KMS-11 (cell line): ENCODE data around the gene SPOCK3.

Experiments
- H2AFZ ChIP-seq: fragments of 200-600 bp; sonication (generic); 2 replicates; pipeline ENCODE4 v1.6.1; 2016; ENCODE audit warnings: antibody characterized with exemption, mixed run types, low read depth
- H3K27ac ChIP-seq: fragments of 200-600 bp; sonication (generic); 2 replicates; pipeline ENCODE4 v1.6.1; 2016; ENCODE audit warnings: mild to moderate bottlenecking, mixed run types
- H3K27me3 ChIP-seq: fragments of 200-600 bp; sonication (generic); 2 replicates; pipeline ENCODE4 v1.6.1; 2017; ENCODE audit warnings: mild to moderate bottlenecking, low read depth, mixed run types, moderate library complexity; ENCODE audit not compliant: insufficient read depth
- H3K36me3 ChIP-seq: fragments of 200-600 bp; sonication (generic); 2 replicates; pipeline ENCODE4 v1.6.1; 2017; ENCODE audit warnings: mild to moderate bottlenecking, mixed run types; ENCODE audit not compliant: insufficient read depth
- H3K4me1 ChIP-seq: fragments of 200-600 bp; sonication (generic); 2 replicates; pipeline ENCODE4 v1.6.1; 2016; ENCODE audit warnings: mild to moderate bottlenecking, low read depth, mixed run types; ENCODE audit not compliant: poor library complexity, severe bottlenecking
- H3K4me2 ChIP-seq: fragments of 200-600 bp; sonication (generic); 2 replicates; pipeline ENCODE4 v1.7.0; 2016; ENCODE audit warnings: mild to moderate bottlenecking, mixed run types
- H3K4me3 ChIP-seq: fragments of 200-600 bp; sonication (generic); IDR thresholded peaks from 2 replicates; pipeline ENCODE4 v1.6.1; 2017; ENCODE audit warnings: low read depth, low read length, mixed read lengths; ENCODE audit not compliant: insufficient read depth
- H3K79me2 ChIP-seq: fragments of 200-600 bp; sonication (generic); 2 replicates; pipeline ENCODE4 v1.6.1; 2016; ENCODE audit warnings: low read depth, mixed run types; ENCODE audit not compliant: insufficient read depth
- H3K9ac ChIP-seq: fragments of 200-600 bp; sonication (generic); 2 replicates; pipeline ENCODE4 v1.6.1; 2016; ENCODE audit warnings: mild to moderate bottlenecking, mixed run types
- H4K20me1 ChIP-seq: fragments of 200-600 bp; sonication (generic); 2 replicates; pipeline ENCODE4 v1.6.1; 2016; ENCODE audit warnings: mild to moderate bottlenecking, mixed run types; ENCODE audit not compliant: insufficient read depth
- CTCF ChIP-seq: fragments of 200-600 bp; sonication (generic); conservative IDR thresholded peaks from 2 replicates; pipeline ENCODE4 v1.6.1; 2017; ENCODE audit warnings: low read depth, mild to moderate bottlenecking, antibody characterized with exemption, low read length, moderate library complexity, mixed read lengths

The SPOCK3 gene

DNA sequence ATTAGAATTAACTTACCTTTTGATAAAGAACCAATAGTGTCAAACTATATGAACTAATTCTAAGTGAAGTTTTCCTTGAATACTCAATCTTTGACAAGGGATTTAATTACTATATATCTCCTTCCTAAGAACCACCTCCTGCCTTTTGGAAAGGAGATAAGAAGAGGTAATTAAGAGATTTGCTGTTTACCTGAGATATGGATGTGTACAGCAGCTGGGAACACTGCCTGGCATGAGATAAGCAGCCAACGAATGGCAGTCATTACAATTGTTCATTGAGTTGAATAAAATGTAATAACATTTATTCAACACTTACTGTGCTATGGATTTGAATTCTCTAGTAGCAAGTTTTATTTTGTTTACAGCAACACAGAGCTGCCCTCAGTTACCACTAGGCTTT lies 407.1 kb downstream of the SPOCK3 start:
- H3K4me2 ChIP-seq = no peak overlapping the region
- no peak for TF ChIP-seq CTCF
- no peak overlapping the region for H2AFZ ChIP-seq
- H3K9ac ChIP-seq = no peak overlapping the region
- no peaks in the 10 kb centered on the region for H3K4me1 ChIP-seq
- no peaks in the 10 kb centered on the region for H4K20me1 ChIP-seq
- H3K36me3 ChIP-seq = no peaks in the 10 kb centered on the region
- no peaks in the 10 kb centered on the region for H3K79me2 ChIP-seq
- H3K27ac ChIP-seq = no peak overlapping the region
- H3K4me3 ChIP-seq = no peak overlapping the region
- H3K27me3 ChIP-seq = no peaks in the 10 kb centered on the region

DNA sequence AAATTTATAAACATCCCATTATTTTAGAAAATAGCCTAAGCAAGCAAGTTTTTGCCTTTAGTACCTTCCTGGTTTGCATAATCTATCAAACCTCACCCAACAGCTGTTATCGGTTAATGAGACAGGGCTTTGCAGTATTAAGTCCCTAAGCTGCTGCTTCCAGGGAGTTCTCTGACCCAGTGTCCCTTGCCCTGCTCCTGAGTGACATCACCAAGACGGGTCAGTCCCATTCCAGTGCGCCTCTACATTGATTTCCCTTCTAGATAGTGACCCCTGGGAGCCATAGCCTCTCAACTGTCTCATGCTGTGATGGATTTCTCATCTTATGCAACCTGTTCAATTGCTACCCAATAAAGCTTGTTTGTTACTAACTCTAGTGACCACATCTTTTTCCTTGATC lies 410.4 kb downstream of the SPOCK3 start:
- Histone ChIP-seq H4K20me1 (no peaks in the 10 kb centered on the region), H3K27me3 (no peaks in the 10 kb centered on the region), H3K27ac (no peak overlapping the region), H3K79me2 (no peaks in the 10 kb centered on the region), H3K4me1 (no peaks in the 10 kb centered on the region), H2AFZ (no peak overlapping the region), H3K9ac (no peak overlapping the region), H3K36me3 (no peaks in the 10 kb centered on the region), H3K4me3 (no peak overlapping the region), H3K4me2 (no peak overlapping the region)
- TF ChIP-seq CTCF = no peak

DNA sequence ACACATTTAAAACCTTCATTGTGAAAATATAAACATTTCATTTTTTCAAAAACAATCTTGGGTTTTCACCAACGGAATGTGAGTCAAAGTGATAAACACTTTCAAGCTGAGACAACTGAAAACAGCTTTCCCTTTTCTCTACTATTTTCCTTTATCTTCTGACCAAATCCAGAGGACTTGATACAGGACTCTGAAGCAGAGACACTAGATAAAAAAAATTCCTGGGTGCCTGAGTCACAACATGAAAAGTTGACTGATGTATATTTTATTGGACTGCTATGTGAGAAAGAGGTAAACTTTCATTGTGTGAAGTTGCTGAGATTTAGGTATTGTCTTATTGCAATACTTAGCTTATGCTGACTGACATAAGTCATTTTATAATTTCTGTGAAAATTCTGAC lies 411.2 kb downstream of the SPOCK3 start:
- no peaks in the 10 kb centered on the region for H3K27me3 ChIP-seq
- no peak overlapping the region for H3K27ac ChIP-seq
- H3K9ac ChIP-seq = no peak overlapping the region
- H3K4me1 ChIP-seq = no peaks in the 10 kb centered on the region
- no peak overlapping the region for H3K4me3 ChIP-seq
- no peaks in the 10 kb centered on the region for H4K20me1 ChIP-seq
- no peak overlapping the region for H3K4me2 ChIP-seq
- no peaks in the 10 kb centered on the region for H3K79me2 ChIP-seq
- H2AFZ ChIP-seq = no peak overlapping the region
- no peaks in the 10 kb centered on the region for H3K36me3 ChIP-seq
- TF ChIP-seq CTCF = no peak

DNA sequence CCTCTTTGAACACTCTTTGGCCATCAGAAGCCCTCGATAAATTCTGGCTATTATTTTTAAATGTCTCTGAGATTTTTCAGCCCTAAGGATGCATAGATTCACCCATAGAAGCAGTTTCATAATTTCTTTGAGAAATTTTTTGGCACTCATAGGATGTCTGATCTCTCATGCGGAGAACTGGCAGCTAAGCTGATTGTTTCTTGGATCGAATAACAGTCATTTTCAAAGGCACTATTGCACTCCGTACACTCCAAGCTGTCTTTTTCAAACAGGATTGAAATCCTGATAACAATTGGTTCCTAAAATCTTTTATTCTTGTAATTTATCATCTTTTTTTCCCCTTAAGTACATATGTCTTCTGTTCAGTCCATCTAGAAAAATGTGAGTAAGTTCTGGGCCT lies 411.9 kb downstream of the SPOCK3 start:
- Histone ChIP-seq H3K79me2 (no peaks in the 10 kb centered on the region), H3K4me1 (no peaks in the 10 kb centered on the region), H3K9ac (no peak overlapping the region), H4K20me1 (no peaks in the 10 kb centered on the region), H2AFZ (no peak overlapping the region), H3K36me3 (no peaks in the 10 kb centered on the region), H3K4me3 (no peak overlapping the region), H3K4me2 (no peak overlapping the region), H3K27me3 (no peaks in the 10 kb centered on the region), H3K27ac (no peak overlapping the region)
- no peak for TF ChIP-seq CTCF

- Histone ChIP-seq H3K27ac (no peak overlapping the region), H3K4me3 (no peak overlapping the region), H3K79me2 (no peaks in the 10 kb centered on the region), H3K4me1 (no peaks in the 10 kb centered on the region), H4K20me1 (no peaks in the 10 kb centered on the region), H3K36me3 (no peaks in the 10 kb centered on the region), H2AFZ (no peak overlapping the region), H3K4me2 (no peak overlapping the region), H3K9ac (no peak overlapping the region), H3K27me3 (no peaks in the 10 kb centered on the region)
- TF ChIP-seq CTCF = no peak
These were observed 417.4 kb downstream of the SPOCK3 start for GRCh38 chr4:166816890-166817289.
